ENCODE data around the gene TNP1. TPM values are rescaled to one million over a fixed set of nuclear protein-coding genes. Genes with fewer than 3 reads are reported as not detected.

The TNP1 gene
- polyA plus RNA-seq, 1 donor from 2014 or later = not detected

- Histone ChIP-seq H3K27me3 (ENCODE audit: insufficient read depth, low read depth, low read length) (no peaks in the 10 kb centered on the region), H3K27ac (ENCODE audit: low read length) (no peak overlapping the region), H3K79me2 (replicated peaks; ENCODE audit: insufficient read depth, low read length) (no peaks in the 10 kb centered on the region), H3F3A (ENCODE audit: insufficient read depth, low read length, poor library complexity, severe bottlenecking) (no peaks in the 10 kb centered on the region), H3K9ac (ENCODE audit: low read length) (no peak overlapping the region), H3K36me3 (ENCODE audit: insufficient read depth, low read length) (no peaks in the 10 kb centered on the region), H3K4me3 (ENCODE audit: low read length) (no peak overlapping the region), H2AFZ (ENCODE audit: low read depth, low read length) (no peak overlapping the region), H4K20me1 (ENCODE audit: insufficient read depth) (no peaks in the 10 kb centered on the region), H3K9me3 (ENCODE audit: low read length) (no peaks in the 10 kb centered on the region), H3K9me2 (ENCODE audit: insufficient read depth, low read length) (no peaks in the 10 kb centered on the region), H3K4me2 (ENCODE audit: low read length) (no peak overlapping the region)
- no peak for TF ChIP-seq EP300 (conservative IDR thresholded peaks at IDR 0.05; ENCODE audit: poor library complexity, severe bottlenecking)
- no peak for TF ChIP-seq POLR2AphosphoS5 (IDR thresholded peaks at IDR 0.05)
- no peak for TF ChIP-seq SMC3 (conservative IDR thresholded peaks at IDR 0.05; ENCODE audit: poor library complexity)
- no peak for TF ChIP-seq CTCF (IDR thresholded peaks at IDR 0.05; ENCODE audit: poor library complexity, severe bottlenecking)
- TF ChIP-seq RAD21 (conservative IDR thresholded peaks at IDR 0.05) = no peak
- TF ChIP-seq TAF1 (IDR thresholded peaks at IDR 0.05; ENCODE audit: low read depth) = no peak
- no peak for TF ChIP-seq MXI1 (conservative IDR thresholded peaks at IDR 0.05; ENCODE audit: poor library complexity, severe bottlenecking)
- TF ChIP-seq REST (IDR thresholded peaks at IDR 0.05; ENCODE audit: borderline replicate concordance) = no peak
- no peak for TF ChIP-seq EZH2 (IDR thresholded peaks at IDR 0.05; ENCODE audit: borderline replicate concordance, insufficient read depth, low read length, poor library complexity, severe bottlenecking)
Measured at GRCh38 chr2:216851486-216852090, 8.3 kb downstream of the TNP1 start.

DNA sequence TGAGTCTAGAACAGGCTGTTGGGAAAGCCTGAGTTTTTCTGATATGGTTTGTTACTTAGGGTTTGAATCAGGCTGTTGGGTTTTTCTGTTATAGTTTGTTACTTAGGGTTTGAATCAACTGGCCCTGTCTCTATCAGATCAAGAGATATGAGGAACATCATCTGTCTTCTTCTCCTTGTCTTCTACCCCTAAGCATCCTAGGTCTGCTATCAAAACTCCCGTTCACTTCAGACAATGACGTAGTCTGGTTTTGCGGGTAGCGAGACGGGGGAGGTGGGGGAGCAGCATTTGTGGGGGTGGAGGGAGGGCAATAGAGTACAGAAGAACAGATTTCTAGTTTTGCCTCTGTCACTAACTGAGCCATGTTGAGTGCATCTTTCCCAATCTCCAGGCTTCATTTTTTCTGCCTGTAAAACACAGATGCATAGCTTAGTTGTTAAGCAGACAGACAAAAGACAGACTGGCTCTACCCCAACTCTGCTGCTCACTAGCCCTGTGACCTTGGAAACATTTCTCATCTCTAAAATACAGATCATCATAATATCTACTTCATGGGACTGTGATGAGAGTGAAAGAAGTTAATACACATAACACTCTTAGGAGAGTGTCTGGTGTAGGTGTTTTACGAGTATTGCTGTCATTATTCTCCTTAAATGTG, 9.1 kb downstream of the TNP1 start:
- Histone ChIP-seq H3K4me3 (ENCODE audit: low read length) (no peak overlapping the region), H3K27me3 (ENCODE audit: insufficient read depth, low read depth, low read length) (no peaks in the 10 kb centered on the region)

More for the DNA sequence above, 9.1 kb downstream of the TNP1 start:
- Histone ChIP-seq H3K79me2 (replicated peaks; ENCODE audit: insufficient read depth, low read length) (no peaks in the 10 kb centered on the region), H2AFZ (ENCODE audit: low read depth, low read length) (no peak overlapping the region), H3K36me3 (ENCODE audit: insufficient read depth, low read length) (no peaks in the 10 kb centered on the region), H3K9me3 (ENCODE audit: low read length) (no peaks in the 10 kb centered on the region), H3F3A (ENCODE audit: insufficient read depth, low read length, poor library complexity, severe bottlenecking) (no peaks in the 10 kb centered on the region), H3K9ac (ENCODE audit: low read length) (no peak overlapping the region), H4K20me1 (ENCODE audit: insufficient read depth) (no peaks in the 10 kb centered on the region), H3K9me2 (ENCODE audit: insufficient read depth, low read length) (no peaks in the 10 kb centered on the region), H3K4me2 (ENCODE audit: low read length) (no peak overlapping the region), H3K27ac (ENCODE audit: low read length) (no peak overlapping the region)
- TF ChIP-seq CTCF (IDR thresholded peaks at IDR 0.05; ENCODE audit: poor library complexity, severe bottlenecking) (no peak), EZH2 (IDR thresholded peaks at IDR 0.05; ENCODE audit: borderline replicate concordance, insufficient read depth, low read length, poor library complexity, severe bottlenecking) (no peak), EP300 (conservative IDR thresholded peaks at IDR 0.05; ENCODE audit: poor library complexity, severe bottlenecking) (no peak), REST (IDR thresholded peaks at IDR 0.05; ENCODE audit: borderline replicate concordance) (no peak), POLR2AphosphoS5 (IDR thresholded peaks at IDR 0.05) (no peak), RAD21 (conservative IDR thresholded peaks at IDR 0.05) (no peak), TAF1 (IDR thresholded peaks at IDR 0.05; ENCODE audit: low read depth) (no peak), SMC3 (conservative IDR thresholded peaks at IDR 0.05; ENCODE audit: poor library complexity) (no peak), MXI1 (conservative IDR thresholded peaks at IDR 0.05; ENCODE audit: poor library complexity, severe bottlenecking) (no peak)

All from neural cell (in vitro differentiated cells).